ENCODE measurements around the gene SMURF1.

- TF ChIP-seq CTCF (IDR thresholded peaks at IDR 0.05; ENCODE audit: poor library complexity, severe bottlenecking) (no peak), MXI1 (conservative IDR thresholded peaks at IDR 0.05; ENCODE audit: poor library complexity, severe bottlenecking) (no peak)
These were observed 142.3 kb downstream of the SMURF1 start for GRCh38 chr7:99001482-99002147.
